Neural cell (in vitro differentiated cells): ENCODE results near the gene ZNF391. TPM values are rescaled to one million over a fixed set of nuclear protein-coding genes. Genes with fewer than 3 reads are reported as not detected.

Source experiments
- H2AFZ ChIP-seq: fragments of 200-600, 300-800 bp; sonication (generic), shearing (Covaris generic); 2 replicates; pipeline ENCODE4 v1.6.0; 2014; ENCODE audit warnings: low read depth, mild to moderate bottlenecking, antibody characterized with exemption, low read length, moderate library complexity
- H3F3A ChIP-seq: fragments of 200-600 bp; shearing (Covaris generic); 2 replicates; pipeline ENCODE4 v1.6.1; 2016; ENCODE audit warnings: mild to moderate bottlenecking, moderate library complexity, mixed read lengths, antibody characterized with exemption, low read length; ENCODE audit not compliant: insufficient read depth, poor library complexity, severe bottlenecking
- H3K27ac ChIP-seq: fragments of 200-600, 300-800 bp; sonication (generic), shearing (Covaris generic); 2 replicates; pipeline ENCODE4 v1.5.1; 2014; ENCODE audit warnings: mild to moderate bottlenecking, low read length, moderate library complexity
- H3K27me3 ChIP-seq: fragments of 300-800, 200-600 bp; sonication (generic), shearing (Covaris generic); 2 replicates; pipeline ENCODE4 v1.6.0; 2014; ENCODE audit warnings: mild to moderate bottlenecking, low read depth, low read length, moderate library complexity; ENCODE audit not compliant: insufficient read depth
- H3K36me3 ChIP-seq: fragments of 300-800, 200-600 bp; sonication (generic), shearing (Covaris generic); 2 replicates; pipeline ENCODE4 v1.5.1; 2014; ENCODE audit warnings: mild to moderate bottlenecking, antibody characterized with exemption, low read length, moderate library complexity; ENCODE audit not compliant: insufficient read depth
- H3K4me2 ChIP-seq: fragments of 300-800, 200-600 bp; sonication (generic), shearing (Covaris generic); 2 replicates; pipeline ENCODE4 v1.6.0; 2014; ENCODE audit warnings: mild to moderate bottlenecking, low read length
- H3K4me3 ChIP-seq: fragments of 300-800, 200-600 bp; sonication (generic), shearing (Covaris generic); 2 replicates; pipeline ENCODE4 v1.5.1; 2014; ENCODE audit warnings: mild to moderate bottlenecking, low read length, moderate library complexity
- H3K79me2 ChIP-seq: fragments of 200-600 bp; shearing (Covaris generic); replicated peaks from 2 replicates; pipeline ENCODE4 v1.6.0; 2014; ENCODE audit warnings: mild to moderate bottlenecking, low read length, moderate library complexity; ENCODE audit not compliant: insufficient read depth
- H3K9ac ChIP-seq: fragments of 300-800, 200-600 bp; sonication (generic), shearing (Covaris generic); 2 replicates; pipeline ENCODE4 v1.6.1; 2016; ENCODE audit warnings: mild to moderate bottlenecking, low read length, mixed read lengths
- H3K9me2 ChIP-seq: fragments of 200-600 bp; shearing (Covaris generic); 2 replicates; pipeline ENCODE4 v1.6.1; 2016; ENCODE audit warnings: mild to moderate bottlenecking, low read length, mixed read lengths; ENCODE audit not compliant: insufficient read depth
- H3K9me3 ChIP-seq: fragments of 200-600, 300-800 bp; sonication (generic), shearing (Covaris generic); 2 replicates; pipeline ENCODE4 v1.6.1; 2016; ENCODE audit warnings: mild to moderate bottlenecking, mixed run types, low read length, moderate library complexity, mixed read lengths
- H4K20me1 ChIP-seq: fragments of 200-600 bp; shearing (Covaris generic); 2 replicates; pipeline ENCODE4 v1.6.1; 2016; ENCODE audit warnings: mild to moderate bottlenecking, mixed run types; ENCODE audit not compliant: insufficient read depth
- EP300 ChIP-seq: fragments of 450-650 bp; conservative IDR thresholded peaks from 2 replicates; pipeline ENCODE4 v1.6.1; 2014; ENCODE audit warnings: antibody characterized with exemption, mild to moderate bottlenecking, moderate library complexity; ENCODE audit not compliant: poor library complexity, severe bottlenecking
- EZH2 ChIP-seq: fragments of 200-600, 300-800 bp; shearing (Covaris generic), sonication (generic); IDR thresholded peaks from 2 replicates; pipeline ENCODE4 v1.6.1; 2014; ENCODE audit warnings: antibody characterized with exemption, low read length, borderline replicate concordance, mild to moderate bottlenecking; ENCODE audit not compliant: insufficient read depth, poor library complexity, severe bottlenecking
- MXI1 ChIP-seq: fragments of 450-650 bp; conservative IDR thresholded peaks from 2 replicates; pipeline ENCODE4 v1.6.1; 2014; ENCODE audit warnings: antibody characterized with exemption, mild to moderate bottlenecking; ENCODE audit not compliant: poor library complexity, severe bottlenecking
- POLR2AphosphoS5 ChIP-seq: IDR thresholded peaks from 2 replicates; pipeline ENCODE4 v1.6.1; 2012
- RAD21 ChIP-seq: fragments of 450-650 bp; conservative IDR thresholded peaks from 2 replicates; pipeline ENCODE4 v1.6.1; 2014; ENCODE audit warnings: antibody characterized with exemption, mild to moderate bottlenecking, moderate library complexity
- SMC3 ChIP-seq: fragments of 450-650 bp; conservative IDR thresholded peaks from 2 replicates; pipeline ENCODE4 v1.6.1; 2014; ENCODE audit warnings: antibody characterized with exemption, mild to moderate bottlenecking, moderate library complexity; ENCODE audit not compliant: poor library complexity
- TAF1 ChIP-seq: IDR thresholded peaks from 2 replicates; pipeline ENCODE4 v1.6.1; 2012; ENCODE audit warnings: low read depth
- polyA plus RNA-seq: library from polyadenylated mRNA; depleted of rRNA; stranded (reverse); fragments of >200 nt; gene quantifications from 2 replicates; pipeline ENCODE4 v1.2.3, GENCODE V29; 2014
- TF ChIP-seq, protein P1 (sequence below): fragments of 450-650 bp; IDR thresholded peaks from 2 replicates; pipeline ENCODE4 v1.5.1; 2014; ENCODE audit warnings: antibody characterized with exemption, mild to moderate bottlenecking, moderate library complexity; ENCODE audit not compliant: poor library complexity, severe bottlenecking
- TF ChIP-seq, protein P2 (sequence below): IDR thresholded peaks from 2 replicates; pipeline ENCODE4 v1.6.1; 2012; ENCODE audit warnings: borderline replicate concordance

Gene ZNF391
- polyA plus RNA-seq, 1 donor from 2014 or later, result 2.9 TPM

DNA sequence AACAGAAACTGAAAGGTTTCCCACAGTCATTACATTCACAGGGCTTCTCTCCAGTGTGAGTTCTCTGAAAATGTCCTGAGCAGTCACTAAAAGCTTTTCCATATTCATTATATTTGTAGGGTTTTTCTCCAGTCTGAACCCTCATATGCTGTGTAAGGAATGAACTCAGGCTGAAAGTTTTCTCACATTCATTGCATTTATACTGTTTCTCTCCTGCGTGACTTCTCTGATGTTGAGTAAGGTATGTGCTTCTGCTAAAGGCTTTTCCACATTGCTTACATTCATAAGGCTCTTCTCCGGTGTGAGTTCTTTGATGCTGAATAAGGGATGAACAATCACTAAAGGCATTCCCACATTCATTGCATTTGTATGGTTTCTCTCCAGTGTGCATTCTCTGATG, 29.8 kb upstream of the ZNF391 start:
- TF ChIP-seq, protein P1, sequence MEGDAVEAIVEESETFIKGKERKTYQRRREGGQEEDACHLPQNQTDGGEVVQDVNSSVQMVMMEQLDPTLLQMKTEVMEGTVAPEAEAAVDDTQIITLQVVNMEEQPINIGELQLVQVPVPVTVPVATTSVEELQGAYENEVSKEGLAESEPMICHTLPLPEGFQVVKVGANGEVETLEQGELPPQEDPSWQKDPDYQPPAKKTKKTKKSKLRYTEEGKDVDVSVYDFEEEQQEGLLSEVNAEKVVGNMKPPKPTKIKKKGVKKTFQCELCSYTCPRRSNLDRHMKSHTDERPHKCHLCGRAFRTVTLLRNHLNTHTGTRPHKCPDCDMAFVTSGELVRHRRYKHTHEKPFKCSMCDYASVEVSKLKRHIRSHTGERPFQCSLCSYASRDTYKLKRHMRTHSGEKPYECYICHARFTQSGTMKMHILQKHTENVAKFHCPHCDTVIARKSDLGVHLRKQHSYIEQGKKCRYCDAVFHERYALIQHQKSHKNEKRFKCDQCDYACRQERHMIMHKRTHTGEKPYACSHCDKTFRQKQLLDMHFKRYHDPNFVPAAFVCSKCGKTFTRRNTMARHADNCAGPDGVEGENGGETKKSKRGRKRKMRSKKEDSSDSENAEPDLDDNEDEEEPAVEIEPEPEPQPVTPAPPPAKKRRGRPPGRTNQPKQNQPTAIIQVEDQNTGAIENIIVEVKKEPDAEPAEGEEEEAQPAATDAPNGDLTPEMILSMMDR, result no peak
- TF ChIP-seq RAD21 (no peak), SMC3 (no peak), POLR2AphosphoS5 (no peak), EP300 (no peak), EZH2 (no peak), TAF1 (no peak), MXI1 (no peak)
- TF ChIP-seq, protein P2, sequence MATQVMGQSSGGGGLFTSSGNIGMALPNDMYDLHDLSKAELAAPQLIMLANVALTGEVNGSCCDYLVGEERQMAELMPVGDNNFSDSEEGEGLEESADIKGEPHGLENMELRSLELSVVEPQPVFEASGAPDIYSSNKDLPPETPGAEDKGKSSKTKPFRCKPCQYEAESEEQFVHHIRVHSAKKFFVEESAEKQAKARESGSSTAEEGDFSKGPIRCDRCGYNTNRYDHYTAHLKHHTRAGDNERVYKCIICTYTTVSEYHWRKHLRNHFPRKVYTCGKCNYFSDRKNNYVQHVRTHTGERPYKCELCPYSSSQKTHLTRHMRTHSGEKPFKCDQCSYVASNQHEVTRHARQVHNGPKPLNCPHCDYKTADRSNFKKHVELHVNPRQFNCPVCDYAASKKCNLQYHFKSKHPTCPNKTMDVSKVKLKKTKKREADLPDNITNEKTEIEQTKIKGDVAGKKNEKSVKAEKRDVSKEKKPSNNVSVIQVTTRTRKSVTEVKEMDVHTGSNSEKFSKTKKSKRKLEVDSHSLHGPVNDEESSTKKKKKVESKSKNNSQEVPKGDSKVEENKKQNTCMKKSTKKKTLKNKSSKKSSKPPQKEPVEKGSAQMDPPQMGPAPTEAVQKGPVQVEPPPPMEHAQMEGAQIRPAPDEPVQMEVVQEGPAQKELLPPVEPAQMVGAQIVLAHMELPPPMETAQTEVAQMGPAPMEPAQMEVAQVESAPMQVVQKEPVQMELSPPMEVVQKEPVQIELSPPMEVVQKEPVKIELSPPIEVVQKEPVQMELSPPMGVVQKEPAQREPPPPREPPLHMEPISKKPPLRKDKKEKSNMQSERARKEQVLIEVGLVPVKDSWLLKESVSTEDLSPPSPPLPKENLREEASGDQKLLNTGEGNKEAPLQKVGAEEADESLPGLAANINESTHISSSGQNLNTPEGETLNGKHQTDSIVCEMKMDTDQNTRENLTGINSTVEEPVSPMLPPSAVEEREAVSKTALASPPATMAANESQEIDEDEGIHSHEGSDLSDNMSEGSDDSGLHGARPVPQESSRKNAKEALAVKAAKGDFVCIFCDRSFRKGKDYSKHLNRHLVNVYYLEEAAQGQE, result no peak
- H3F3A ChIP-seq, result no peaks in the 10 kb centered on the region
- H3K36me3 ChIP-seq, result no peaks in the 10 kb centered on the region
- H4K20me1 ChIP-seq, result no peaks in the 10 kb centered on the region
- no peak overlapping the region for H3K4me3 ChIP-seq
- H3K9ac ChIP-seq, result no peak overlapping the region
- no peak overlapping the region for H2AFZ ChIP-seq
- H3K27ac ChIP-seq, result no peak overlapping the region
- no peaks in the 10 kb centered on the region for H3K9me2 ChIP-seq
- peaks cover 5% of the 10 kb centered on the region for H3K9me3 ChIP-seq
- no peak overlapping the region for H3K4me2 ChIP-seq
- H3K27me3 ChIP-seq, result no peaks in the 10 kb centered on the region
- H3K79me2 ChIP-seq, result no peaks in the 10 kb centered on the region

DNA sequence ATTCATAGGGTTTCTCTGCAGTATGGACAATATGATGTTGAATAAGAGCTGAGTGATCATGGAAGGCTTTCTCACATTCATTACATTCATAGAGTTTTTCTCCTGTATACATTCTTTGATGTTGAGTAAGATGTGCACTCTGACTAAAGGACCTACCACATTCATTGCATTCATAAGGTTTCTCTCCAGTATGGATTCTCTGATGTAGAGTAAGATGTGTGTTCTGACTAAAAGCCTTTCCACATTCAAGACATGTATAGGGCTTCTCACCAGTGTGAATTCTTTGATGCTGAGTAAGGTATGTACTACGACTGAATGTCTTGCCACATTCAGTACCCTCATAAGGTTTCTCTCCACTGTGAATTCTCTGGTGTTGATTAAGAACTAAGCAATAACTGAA, 29.3 kb upstream of the ZNF391 start:
- no peak overlapping the region for H3K9ac ChIP-seq
- H3K79me2 ChIP-seq, result no peaks in the 10 kb centered on the region
- H3K27me3 ChIP-seq, result no peaks in the 10 kb centered on the region
- H3K9me3 ChIP-seq, result peaks cover 5% of the 10 kb centered on the region
- H2AFZ ChIP-seq, result no peak overlapping the region
- H3K4me3 ChIP-seq, result no peak overlapping the region
- H3K9me2 ChIP-seq, result no peaks in the 10 kb centered on the region
- no peaks in the 10 kb centered on the region for H4K20me1 ChIP-seq
- H3F3A ChIP-seq, result no peaks in the 10 kb centered on the region
- no peak overlapping the region for H3K4me2 ChIP-seq
- no peak for TF ChIP-seq POLR2AphosphoS5
- no peak for TF ChIP-seq TAF1
- TF ChIP-seq SMC3, result no peak
- TF ChIP-seq EP300, result no peak
- TF ChIP-seq, protein P1, result no peak
- no peak for TF ChIP-seq MXI1
- no peak for TF ChIP-seq RAD21
- TF ChIP-seq, protein P2, result no peak
- no peaks in the 10 kb centered on the region for H3K36me3 ChIP-seq
- H3K27ac ChIP-seq, result no peak overlapping the region
